Neuronal stem cell (in vitro differentiated cells): ENCODE measurements around the gene SPOCK2.

Experiments used
- DNase-seq: peaks from one replicate; pipeline ENCODE4 v3.0.0-alpha.2; 2013; ENCODE audit warnings: low spot score
- H2AFZ ChIP-seq: one replicate; pipeline ENCODE4 v1.6.1; 2013; ENCODE audit warnings: mild to moderate bottlenecking, low read length, inconsistent platforms
- H2AK5ac ChIP-seq: 2 replicates; pipeline ENCODE4 v1.6.1; 2013; ENCODE audit warnings: low read depth, mild to moderate bottlenecking, inconsistent platforms, low read length, moderate library complexity, mixed read lengths
- H2BK120ac ChIP-seq: 2 replicates; pipeline ENCODE4 v1.6.1; 2013; ENCODE audit warnings: low read depth, mild to moderate bottlenecking, inconsistent platforms, low read length, moderate library complexity, mixed read lengths
- H2BK12ac ChIP-seq: one replicate; pipeline ENCODE4 v1.6.1; 2013; ENCODE audit warnings: low read length, inconsistent platforms
- H2BK15ac ChIP-seq: 2 replicates; pipeline ENCODE4 v1.6.1; 2013; ENCODE audit warnings: mild to moderate bottlenecking, low read length, inconsistent platforms, mixed read lengths
- H2BK5ac ChIP-seq: one replicate; pipeline ENCODE4 v1.6.1; 2013; ENCODE audit warnings: inconsistent platforms, mild to moderate bottlenecking, low read length, moderate library complexity
- H3K14ac ChIP-seq: one replicate; pipeline ENCODE4 v1.6.1; 2013; ENCODE audit warnings: low read length, inconsistent platforms
- H3K18ac ChIP-seq: 2 replicates; pipeline ENCODE4 v1.6.1; 2013; ENCODE audit warnings: low read length, inconsistent platforms
- H3K23ac ChIP-seq: 2 replicates; pipeline ENCODE4 v1.6.1; 2013; ENCODE audit warnings: low read depth, mild to moderate bottlenecking, mixed read lengths, low read length, inconsistent platforms; ENCODE audit not compliant: poor library complexity
- H3K27ac ChIP-seq: replicated peaks from 3 replicates; pipeline ENCODE4 v1.5.1; 2013; ENCODE audit warnings: low read length, inconsistent platforms
- H3K27me3 ChIP-seq, 3 experiments: 2 replicates each; pipeline ENCODE4 v1.6.1; 2013; ENCODE audit warnings: low read length in 3 of 3, mild to moderate bottlenecking in 2 of 3, inconsistent platforms in 1 of 3, low read depth in 1 of 3, mixed read lengths in 1 of 3, moderate library complexity in 1 of 3; ENCODE audit not compliant: control insufficient read depth in 3 of 3, insufficient read depth in 3 of 3
- H3K36me3 ChIP-seq, 2 donors: replicated peaks in 1 of 2; 2 replicates each; pipeline ENCODE4 v1.6.1; 2013; ENCODE audit warnings: low read length in 2 of 2; ENCODE audit not compliant: control insufficient read depth in 2 of 2, insufficient read depth in 2 of 2
- H3K4ac ChIP-seq: 2 replicates; pipeline ENCODE4 v1.6.1; 2013; ENCODE audit warnings: inconsistent platforms, mild to moderate bottlenecking, low read length, moderate library complexity
- H3K4me1 ChIP-seq, 2 donors: 1 replicate in 1 of 2; 2 replicates in 1 of 2; pipeline ENCODE4 v1.6.1; 2013; ENCODE audit warnings: low read length in 2 of 2, low read depth in 1 of 2; ENCODE audit not compliant: control insufficient read depth in 2 of 2, insufficient read depth in 1 of 2
- H3K4me2 ChIP-seq: one replicate; pipeline ENCODE4 v1.6.1; 2013; ENCODE audit warnings: mild to moderate bottlenecking, low read length, inconsistent platforms; ENCODE audit not compliant: insufficient read depth, poor library complexity, severe bottlenecking
- H3K4me3 ChIP-seq, 2 donors: 2 replicates each; pipeline ENCODE4 v1.5.1; 2013; ENCODE audit warnings: low read length in 2 of 2, mild to moderate bottlenecking in 2 of 2, inconsistent platforms in 1 of 2, moderate library complexity in 1 of 2
- H3K79me1 ChIP-seq: one replicate; pipeline ENCODE4 v1.6.1; 2013; ENCODE audit warnings: low read depth, mild to moderate bottlenecking, inconsistent platforms, low read length, moderate library complexity
- H3K9ac ChIP-seq: one replicate; pipeline ENCODE4 v1.6.1; 2013; ENCODE audit warnings: mild to moderate bottlenecking, low read depth, low read length, inconsistent platforms; ENCODE audit not compliant: poor library complexity
- H3K9me3 ChIP-seq, 2 donors: replicated peaks in 1 of 2; 2 replicates each; pipeline versions ENCODE3 to v1.6.1; 2013; ENCODE audit warnings: low read length in 2 of 2, mild to moderate bottlenecking in 2 of 2, inconsistent platforms in 1 of 2, low read depth in 1 of 2, mixed read lengths in 1 of 2, moderate library complexity in 1 of 2; ENCODE audit not compliant: control insufficient read depth in 2 of 2, insufficient read depth in 1 of 2
- H4K8ac ChIP-seq: one replicate; pipeline ENCODE4 v1.6.1; 2013; ENCODE audit warnings: low read depth, mild to moderate bottlenecking, inconsistent platforms, low read length, moderate library complexity
- H4K91ac ChIP-seq: one replicate; pipeline ENCODE4 v1.6.1; 2013; ENCODE audit warnings: low read length, low read depth, mild to moderate bottlenecking, inconsistent platforms; ENCODE audit not compliant: poor library complexity
- WGBS, 2 donors: extraction: QIAGEN DNeasy Blood & Tissue Kit; methylation state at CpG; one replicate each; pipeline ENCODE4 v1.1.7; 2013; ENCODE audit warnings: missing lambda C conversion rate in 2 of 2, mixed read lengths in 1 of 2; ENCODE audit not compliant: insufficient read length in 2 of 2, insufficient replicate concordance in 1 of 2; ENCODE audit errors: extremely low coverage in 2 of 2; 5-methylcytosine and 5-hydroxymethylcytosine counted together

The SPOCK2 gene

GRCh38 chr10:72072639-72073038 lies 15.7 kb downstream of the SPOCK2 start:
- H3K36me3 ChIP-seq = no peaks in the 10 kb centered on the region
- no peak overlapping the region for H2BK120ac ChIP-seq
- DNase-seq = no peak
- peak overlapping the region; percentile 10 for H3K23ac ChIP-seq
- H3K18ac ChIP-seq = peak overlapping the region; percentile 18
- peak overlapping the region; percentile 61 for H2AK5ac ChIP-seq
- H3K27ac ChIP-seq = no peak overlapping the region
- H3K9ac ChIP-seq = no peak overlapping the region
- H2BK15ac ChIP-seq = peak overlapping the region; percentile 1
- H3K9me3 ChIP-seq = peaks cover 0 to 6% of the 10 kb centered on the region in 2 donors
- H4K91ac ChIP-seq = no peak overlapping the region
- no peak overlapping the region for H2AFZ ChIP-seq
- no peak overlapping the region for H2BK12ac ChIP-seq
- no peak overlapping the region for H3K4me3 ChIP-seq
- H3K4ac ChIP-seq = no peak overlapping the region
- H4K8ac ChIP-seq = no peak overlapping the region
- no peak overlapping the region for H3K4me2 ChIP-seq
- no peak overlapping the region for H2BK5ac ChIP-seq
- no CpG with 5 or more reads among the region's 5 CpGs for WGBS, 2 donors
- H3K14ac ChIP-seq = no peak overlapping the region
- H3K4me1 ChIP-seq = peaks cover 12 to 13% of the 10 kb centered on the region in 2 donors
- peaks cover 0 to 19% (median 2%) of the 10 kb centered on the region in 3 experiments for H3K27me3 ChIP-seq
- H3K79me1 ChIP-seq = no peaks in the 10 kb centered on the region

- Histone ChIP-seq H3K36me3 (no peaks in the 10 kb centered on the region), H3K4ac (no peak overlapping the region), H2BK15ac (no peak overlapping the region), H3K9me3 (peaks cover 0 to 6% of the 10 kb centered on the region in 2 donors), H3K18ac (no peak overlapping the region), H3K79me1 (no peaks in the 10 kb centered on the region), H4K91ac (no peak overlapping the region), H3K23ac (no peak overlapping the region), H3K4me3 (no peak overlapping the region), H2BK5ac (no peak overlapping the region), H3K14ac (no peak overlapping the region), H2AFZ (no peak overlapping the region), H3K4me2 (no peak overlapping the region), H3K9ac (no peak overlapping the region), H3K27ac (no peak overlapping the region), H2BK120ac (no peak overlapping the region), H3K27me3 (peaks cover 0 to 19% (median 2%) of the 10 kb centered on the region in 3 experiments), H2AK5ac (peak overlapping the region; percentile 61), H4K8ac (no peak overlapping the region), H2BK12ac (no peak overlapping the region), H3K4me1 (peaks cover 12 to 13% of the 10 kb centered on the region in 2 donors)
- no peak for DNase-seq
- WGBS, 2 donors = no CpG with 5 or more reads among the region's 5 CpGs
Measured at GRCh38 chr10:72072046-72072445, 16.3 kb downstream of the SPOCK2 start.

GRCh38 chr10:72069751-72070526 lies 18.4 kb downstream of the SPOCK2 start:
- Histone ChIP-seq H3K79me1 (no peaks in the 10 kb centered on the region), H2BK5ac (no peak overlapping the region), H3K4me1 (peaks cover 12 to 13% of the 10 kb centered on the region in 2 donors), H4K8ac (no peak overlapping the region), H3K27ac (no peak overlapping the region), H3K9me3 (peaks cover 0 to 6% of the 10 kb centered on the region in 2 donors), H3K4ac (peak overlapping the region; percentile 91), H2AFZ (peak overlapping the region; percentile 86), H3K14ac (peak overlapping the region; percentile 72), H3K36me3 (no peaks in the 10 kb centered on the region), H3K4me2 (no peak overlapping the region), H2BK120ac (peak overlapping the region; percentile 64), H3K4me3 (no peak overlapping the region), H2BK12ac (no peak overlapping the region), H3K23ac (peak overlapping the region; percentile 43), H2AK5ac (peak overlapping the region; percentile 99), H3K18ac (peak overlapping the region; percentile 73), H2BK15ac (peak overlapping the region; percentile 63), H3K9ac (peak overlapping the region; percentile 50), H4K91ac (no peak overlapping the region), H3K27me3 (peaks cover 0 to 15% (median 2%) of the 10 kb centered on the region in 3 experiments)
- no peak for DNase-seq
- WGBS, 2 donors = no CpG with 5 or more reads among the region's 7 CpGs

- Histone ChIP-seq H3K4me3 (no peak overlapping the region), H3K4me1 (peaks cover 12 to 13% of the 10 kb centered on the region in 2 donors), H3K9ac (peak overlapping the region; percentile 33), H4K91ac (no peak overlapping the region), H3K79me1 (no peaks in the 10 kb centered on the region), H3K36me3 (no peaks in the 10 kb centered on the region), H3K14ac (peak overlapping the region; percentile 17), H3K4ac (no peak overlapping the region), H2AFZ (peak overlapping the region; percentile 3), H3K27ac (no peak overlapping the region), H2BK120ac (no peak overlapping the region), H2BK5ac (no peak overlapping the region), H3K27me3 (peaks cover 0 to 5% (median 2%) of the 10 kb centered on the region in 3 experiments), H4K8ac (no peak overlapping the region), H3K9me3 (peaks cover 0 to 6% of the 10 kb centered on the region in 2 donors), H3K4me2 (no peak overlapping the region), H3K18ac (peak overlapping the region; percentile 75), H2BK15ac (peak overlapping the region; percentile 88), H2AK5ac (peak overlapping the region; percentile 97), H2BK12ac (peak overlapping the region; percentile 95), H3K23ac (peak overlapping the region; percentile 56)
- WGBS, 2 donors = no CpG with 5 or more reads among the region's 12 CpGs
- DNase-seq = no peak
Measured at GRCh38 chr10:72068901-72069446, 19.4 kb downstream of the SPOCK2 start.
